ENCODE results near the gene PTPRU.
"Not testable (repeated sequence)": the region's sequence is repeated elsewhere in the genome, so short reads cannot be mapped to it uniquely, and the experiment has no call there.

Gene PTPRU

DNA sequence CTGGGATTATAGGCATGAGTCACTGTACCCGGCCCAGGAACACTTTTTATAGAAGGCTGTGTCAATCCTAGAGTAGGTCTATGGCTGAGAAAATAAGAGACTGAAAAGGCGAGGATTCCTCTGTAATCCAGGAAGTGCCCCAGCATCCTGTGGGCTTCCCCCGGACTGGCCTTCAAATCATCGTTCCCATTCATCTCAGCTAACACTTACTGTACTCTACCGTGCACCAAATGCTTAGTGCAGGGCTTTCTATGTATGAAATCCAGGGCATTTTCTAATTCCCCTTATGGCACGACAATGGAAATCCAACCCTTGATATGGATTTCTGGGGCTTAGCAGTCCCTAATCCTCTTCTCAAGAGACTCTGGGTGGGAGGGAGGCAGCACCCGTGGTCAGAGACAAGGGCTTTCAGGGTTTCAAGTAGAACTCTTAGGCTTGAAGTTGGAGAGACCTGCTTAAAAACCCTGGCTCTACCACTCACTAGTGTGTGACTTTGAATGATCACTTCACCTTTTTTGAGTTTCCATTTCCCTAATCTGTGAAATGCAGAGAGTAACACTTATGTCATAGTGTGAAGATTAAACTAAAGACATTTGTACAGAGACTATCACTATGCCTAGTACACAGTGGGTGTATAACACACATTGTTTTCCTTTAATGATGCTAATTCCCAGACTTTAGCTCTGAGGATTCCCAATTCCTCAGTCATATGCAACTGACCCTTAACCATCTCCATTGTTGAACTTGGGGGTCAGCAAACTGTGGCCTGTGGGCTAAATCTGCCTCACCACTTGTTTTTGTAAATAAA is 25.8 kb upstream of the PTPRU start:
- DNase-seq (ENCODE audit: low read depth, low spot score), result no peak
- no peaks in the 10 kb centered on the region for H3K27me3 ChIP-seq (ENCODE audit: insufficient read depth, insufficient read length)
- H3K36me3 ChIP-seq (ENCODE audit: insufficient read depth, insufficient read length, low read length), result peaks cover 73% of the 10 kb centered on the region
- peaks cover 4% of the 10 kb centered on the region for H3K4me1 ChIP-seq (ENCODE audit: insufficient read depth, insufficient read length)
- H3K4me3 ChIP-seq (ENCODE audit: insufficient read length, low read depth), result no peak overlapping the region
- H3K9me3 ChIP-seq (ENCODE audit: insufficient read depth, low read length), result no peaks in the 10 kb centered on the region
- no peak overlapping the region for H3K9ac ChIP-seq (ENCODE audit: insufficient read length, low read depth)
- TF ChIP-seq ZNF274 (IDR thresholded peaks at IDR 0.05; ENCODE audit: low read depth, low read length) (no peak), YY1 (IDR thresholded peaks at IDR 0.05; ENCODE audit: insufficient read depth, insufficient read length) (no peak), SUZ12 (IDR thresholded peaks at IDR 0.05; ENCODE audit: extremely low read depth, insufficient read depth, insufficient read length) (no peak)

DNA sequence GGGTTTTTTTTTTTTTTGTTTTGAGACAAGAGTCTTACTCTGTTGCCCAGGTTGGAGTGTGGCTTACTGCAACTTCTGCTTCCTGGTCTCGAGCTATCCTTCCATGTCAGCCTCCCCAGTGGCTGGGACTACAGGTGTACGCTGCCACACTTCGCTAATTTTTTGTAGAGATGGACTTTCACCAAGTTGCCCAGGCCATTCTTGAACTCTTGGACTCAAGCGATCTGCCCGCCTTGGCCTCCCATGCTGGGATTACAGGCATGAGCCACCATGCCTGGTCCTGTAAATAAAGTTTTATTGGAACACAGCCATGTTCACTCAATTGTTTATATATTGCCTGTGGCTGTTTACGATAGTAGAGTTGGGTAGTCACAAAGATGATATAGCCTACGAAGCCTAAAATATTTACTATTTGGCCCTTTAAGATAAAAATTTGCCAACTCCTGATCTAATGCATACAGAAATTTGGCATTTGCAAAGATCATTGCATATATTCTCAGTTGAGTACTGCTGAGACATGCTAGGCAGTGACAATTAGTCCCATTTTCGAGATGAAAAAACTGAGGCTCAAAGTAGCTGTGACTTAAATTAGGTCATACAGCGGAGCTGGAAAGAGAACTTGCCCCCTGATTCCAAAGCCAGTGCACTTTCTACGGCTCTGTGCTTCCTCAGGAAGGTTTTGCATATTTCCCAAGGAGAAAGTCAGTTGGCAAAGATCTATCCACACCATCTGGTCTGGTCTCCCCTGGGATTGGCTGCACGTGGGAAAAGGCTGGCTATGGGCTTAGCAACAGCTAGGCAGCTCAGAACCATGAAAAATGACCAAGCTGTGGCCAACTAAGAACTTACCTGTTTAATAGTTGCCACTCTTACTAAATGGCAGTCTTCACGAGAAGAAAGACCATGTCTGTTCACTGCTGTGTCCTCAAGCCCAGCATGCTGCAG is 25.0 kb upstream of the PTPRU start:
- Histone ChIP-seq H3K4me1 (ENCODE audit: insufficient read depth, insufficient read length) (peaks cover 4% of the 10 kb centered on the region), H3K4me3 (ENCODE audit: insufficient read length, low read depth) (no peak overlapping the region), H3K36me3 (ENCODE audit: insufficient read depth, insufficient read length, low read length) (peaks cover 72% of the 10 kb centered on the region), H3K27me3 (ENCODE audit: insufficient read depth, insufficient read length) (no peaks in the 10 kb centered on the region), H3K9ac (ENCODE audit: insufficient read length, low read depth) (no peak overlapping the region), H3K9me3 (ENCODE audit: insufficient read depth, low read length) (no peaks in the 10 kb centered on the region)
- no peak for DNase-seq (ENCODE audit: low read depth, low spot score)
- TF ChIP-seq SUZ12 (IDR thresholded peaks at IDR 0.05; ENCODE audit: extremely low read depth, insufficient read depth, insufficient read length) (no peak), ZNF274 (IDR thresholded peaks at IDR 0.05; ENCODE audit: low read depth, low read length) (no peak), YY1 (IDR thresholded peaks at IDR 0.05; ENCODE audit: insufficient read depth, insufficient read length) (no peak)

DNA sequence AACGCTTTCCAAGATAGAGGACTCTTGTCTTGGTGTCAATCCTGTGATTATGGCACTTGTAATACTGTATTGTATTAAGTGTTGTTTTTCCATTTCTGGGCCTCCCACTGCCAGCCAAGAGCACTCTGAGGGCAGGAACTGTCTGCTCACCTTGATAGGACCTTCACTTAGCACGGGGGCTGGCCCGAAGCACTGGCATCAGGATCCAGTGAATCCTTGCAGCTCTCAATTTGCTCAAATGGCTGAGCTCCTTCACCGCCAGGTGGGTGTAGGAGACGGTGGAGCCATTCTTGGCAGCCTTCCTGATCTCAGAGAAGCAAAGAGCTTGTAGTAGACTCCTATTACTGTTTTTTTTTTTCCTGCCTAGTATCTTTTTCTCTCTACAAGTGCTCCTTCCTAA is 23.3 kb upstream of the PTPRU start:
- Histone ChIP-seq H3K27me3 (ENCODE audit: insufficient read depth, insufficient read length) (no peaks in the 10 kb centered on the region), H3K4me1 (ENCODE audit: insufficient read depth, insufficient read length) (peaks cover 4% of the 10 kb centered on the region), H3K9me3 (ENCODE audit: insufficient read depth, low read length) (no peaks in the 10 kb centered on the region), H3K4me3 (ENCODE audit: insufficient read length, low read depth) (no peak overlapping the region), H3K9ac (ENCODE audit: insufficient read length, low read depth) (no peak overlapping the region), H3K36me3 (ENCODE audit: insufficient read depth, insufficient read length, low read length) (peaks cover 77% of the 10 kb centered on the region)
- TF ChIP-seq ZNF274 (IDR thresholded peaks at IDR 0.05; ENCODE audit: low read depth, low read length) (no peak), SUZ12 (IDR thresholded peaks at IDR 0.05; ENCODE audit: extremely low read depth, insufficient read depth, insufficient read length) (no peak), YY1 (IDR thresholded peaks at IDR 0.05; ENCODE audit: insufficient read depth, insufficient read length) (no peak)
- DNase-seq (ENCODE audit: low read depth, low spot score), result no peak

DNA sequence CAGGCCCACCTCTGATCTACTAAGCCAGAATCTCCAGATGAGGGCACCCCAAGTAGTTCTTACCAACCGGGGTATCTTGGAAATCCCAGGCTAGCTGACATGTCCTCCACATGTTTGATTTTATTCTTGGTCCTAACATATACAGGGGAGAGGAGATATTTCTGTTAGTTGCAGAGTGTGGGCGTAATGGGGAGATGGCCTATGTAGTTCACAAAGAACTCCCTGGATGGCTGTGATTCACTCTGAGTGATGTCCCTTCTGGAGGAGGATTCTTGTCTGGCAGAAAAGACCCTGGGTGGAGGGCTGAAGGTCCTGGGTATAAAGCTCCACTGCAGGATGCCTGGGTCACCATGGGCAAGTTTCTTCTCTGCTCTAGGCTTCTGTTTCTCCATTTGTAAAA is 18.7 kb upstream of the PTPRU start:
- no peak overlapping the region for H3K4me3 ChIP-seq (ENCODE audit: insufficient read length, low read depth)
- no peaks in the 10 kb centered on the region for H3K4me1 ChIP-seq (ENCODE audit: insufficient read depth, insufficient read length)
- DNase-seq (ENCODE audit: low read depth, low spot score), result no peak
- peaks cover 69% of the 10 kb centered on the region for H3K36me3 ChIP-seq (ENCODE audit: insufficient read depth, insufficient read length, low read length)
- TF ChIP-seq YY1 (IDR thresholded peaks at IDR 0.05; ENCODE audit: insufficient read depth, insufficient read length) (no peak), ZNF274 (IDR thresholded peaks at IDR 0.05; ENCODE audit: low read depth, low read length) (no peak), SUZ12 (IDR thresholded peaks at IDR 0.05; ENCODE audit: extremely low read depth, insufficient read depth, insufficient read length) (no peak)
- H3K9me3 ChIP-seq (ENCODE audit: insufficient read depth, low read length), result no peaks in the 10 kb centered on the region
- H3K9ac ChIP-seq (ENCODE audit: insufficient read length, low read depth), result no peak overlapping the region
- no peaks in the 10 kb centered on the region for H3K27me3 ChIP-seq (ENCODE audit: insufficient read depth, insufficient read length)

DNA sequence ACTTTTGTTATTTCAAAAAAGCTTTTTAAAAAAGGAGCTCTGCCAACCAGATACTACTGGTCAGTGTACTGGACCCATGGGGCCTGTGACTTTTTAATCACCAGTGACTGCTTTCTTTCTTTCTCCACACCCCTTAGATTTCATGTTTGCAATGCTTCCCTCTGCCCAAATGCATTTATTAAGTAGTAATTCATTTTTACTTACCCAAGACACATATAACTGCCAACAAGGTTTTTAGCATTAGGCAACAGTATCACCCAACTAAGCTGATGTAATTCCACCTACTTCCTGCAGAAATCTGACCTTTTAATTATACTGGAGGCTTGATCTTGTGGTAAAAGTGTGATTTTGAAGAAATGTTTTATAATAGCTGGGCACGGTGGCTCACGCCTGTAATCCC is 18.1 kb upstream of the PTPRU start:
- TF ChIP-seq ZNF274 (IDR thresholded peaks at IDR 0.05; ENCODE audit: low read depth, low read length) (no peak), YY1 (IDR thresholded peaks at IDR 0.05; ENCODE audit: insufficient read depth, insufficient read length) (no peak), SUZ12 (IDR thresholded peaks at IDR 0.05; ENCODE audit: extremely low read depth, insufficient read depth, insufficient read length) (no peak)
- peaks cover 66% of the 10 kb centered on the region for H3K36me3 ChIP-seq (ENCODE audit: insufficient read depth, insufficient read length, low read length)
- H3K4me3 ChIP-seq (ENCODE audit: insufficient read length, low read depth), result no peak overlapping the region
- H3K9me3 ChIP-seq (ENCODE audit: insufficient read depth, low read length), result no peaks in the 10 kb centered on the region
- H3K27me3 ChIP-seq (ENCODE audit: insufficient read depth, insufficient read length), result no peaks in the 10 kb centered on the region
- no peak overlapping the region for H3K9ac ChIP-seq (ENCODE audit: insufficient read length, low read depth)
- H3K4me1 ChIP-seq (ENCODE audit: insufficient read depth, insufficient read length), result no peaks in the 10 kb centered on the region
- DNase-seq (ENCODE audit: low read depth, low spot score), result no peak

DNA sequence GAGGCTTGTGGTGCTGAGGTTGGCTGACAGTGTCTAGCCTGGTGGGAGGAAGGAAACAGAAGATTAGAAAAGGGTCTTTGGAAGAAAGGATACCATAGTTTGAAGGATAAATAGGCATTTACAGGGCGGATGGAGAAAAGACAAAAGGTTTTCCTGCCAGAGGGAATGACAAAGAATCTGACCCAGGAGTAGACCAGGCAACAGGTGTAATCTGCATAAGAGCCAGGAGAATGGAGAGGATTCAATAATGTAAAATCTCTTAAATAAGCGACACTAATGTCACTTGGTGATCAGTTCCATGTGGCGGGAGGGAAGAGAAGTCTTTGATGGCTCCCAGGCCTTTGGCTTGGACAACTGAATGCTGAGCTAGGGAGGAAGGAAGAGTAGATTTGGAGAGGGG is 15.0 kb upstream of the PTPRU start:
- peaks cover 67% of the 10 kb centered on the region for H3K36me3 ChIP-seq (ENCODE audit: insufficient read depth, insufficient read length, low read length)
- H3K9me3 ChIP-seq (ENCODE audit: insufficient read depth, low read length), result no peaks in the 10 kb centered on the region
- H3K4me1 ChIP-seq (ENCODE audit: insufficient read depth, insufficient read length), result no peaks in the 10 kb centered on the region
- no peak overlapping the region for H3K9ac ChIP-seq (ENCODE audit: insufficient read length, low read depth)
- DNase-seq (ENCODE audit: low read depth, low spot score), result no peak
- TF ChIP-seq ZNF274 (IDR thresholded peaks at IDR 0.05; ENCODE audit: low read depth, low read length) (no peak), SUZ12 (IDR thresholded peaks at IDR 0.05; ENCODE audit: extremely low read depth, insufficient read depth, insufficient read length) (no peak), YY1 (IDR thresholded peaks at IDR 0.05; ENCODE audit: insufficient read depth, insufficient read length) (no peak)
- H3K4me3 ChIP-seq (ENCODE audit: insufficient read length, low read depth), result no peak overlapping the region
- H3K27me3 ChIP-seq (ENCODE audit: insufficient read depth, insufficient read length), result no peaks in the 10 kb centered on the region

DNA sequence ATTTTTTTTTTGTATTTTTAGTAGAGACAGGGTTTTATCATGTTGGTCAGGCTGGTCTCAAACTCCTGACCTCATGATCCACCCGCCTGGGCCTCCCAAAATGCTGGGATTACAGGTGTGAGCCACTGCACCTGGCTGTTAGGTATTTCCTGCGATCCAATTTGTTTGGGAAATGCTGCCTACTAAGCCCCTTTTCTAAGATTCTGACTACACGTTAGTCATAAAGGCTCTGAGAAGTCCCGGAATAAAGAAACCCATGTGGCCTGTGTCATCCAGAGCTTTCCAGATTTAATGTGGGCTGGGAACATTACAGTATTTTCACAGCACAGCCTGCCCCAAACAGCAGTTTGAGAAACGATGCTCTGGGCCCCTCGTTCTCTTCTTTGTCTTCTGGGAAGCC is 14.1 kb upstream of the PTPRU start:
- not testable (repeated sequence) for H3K4me1 ChIP-seq (ENCODE audit: insufficient read depth, insufficient read length); H3K4me3 ChIP-seq (ENCODE audit: insufficient read length, low read depth); DNase-seq (ENCODE audit: low read depth, low spot score); H3K9me3 ChIP-seq (ENCODE audit: insufficient read depth, low read length); H3K9ac ChIP-seq (ENCODE audit: insufficient read length, low read depth); H3K27me3 ChIP-seq (ENCODE audit: insufficient read depth, insufficient read length)
- peaks cover 63% of the 10 kb centered on the region for H3K36me3 ChIP-seq (ENCODE audit: insufficient read depth, insufficient read length, low read length)
